Measurements from ENCODE around the gene NPC1. TPM values are rescaled to one million over a fixed set of nuclear protein-coding genes. Genes with fewer than 3 reads are reported as not detected.
"Not testable (repeated sequence)": the region's sequence is repeated elsewhere in the genome, so short reads cannot be mapped to it uniquely, and the experiment has no call there.

Gene NPC1
- total RNA-seq, 2 donors from 2014 or later, result 29.9 to 32.3 TPM

GRCh38 chr18:23560186-23560585, 26.1 kb downstream of the NPC1 start:
- Histone ChIP-seq H3K9me3 (no peaks in the 10 kb centered on the region), H3K4me1 (no peaks in the 10 kb centered on the region), H3K9ac (ENCODE audit: low read depth in 2 of 2, low read length in 2 of 2) (no peak overlapping the region), H3K27me3 (no peaks in the 10 kb centered on the region), H3K36me3 (peaks cover 17% of the 10 kb centered on the region), H3K27ac (no peak overlapping the region), H3K4me3 (no peak overlapping the region)
- TF ChIP-seq CTCF (IDR thresholded peaks at IDR 0.05), result no peak
- intact Hi-C loops (cut with DNase I), result no loop called here
- DNase-seq, result no peak

GRCh38 chr18:23557511-23557910, 28.8 kb downstream of the NPC1 start:
- H3K27ac ChIP-seq; H3K4me1 ChIP-seq; H3K9me3 ChIP-seq; DNase-seq; H3K4me3 ChIP-seq; H3K27me3 ChIP-seq; H3K9ac ChIP-seq (ENCODE audit: low read depth in 2 of 2, low read length in 2 of 2); intact Hi-C loops (cut with DNase I): not testable (repeated sequence)
- peaks cover 20% of the 10 kb centered on the region for H3K36me3 ChIP-seq

- Histone ChIP-seq H3K4me1 (no peaks in the 10 kb centered on the region), H3K9ac (ENCODE audit: low read depth in 2 of 2, low read length in 2 of 2) (no peak overlapping the region), H3K4me3 (no peak overlapping the region), H3K27me3 (no peaks in the 10 kb centered on the region), H3K9me3 (no peaks in the 10 kb centered on the region), H3K36me3 (peaks cover 20% of the 10 kb centered on the region), H3K27ac (no peak overlapping the region)
- intact Hi-C loops (cut with DNase I), result no loop called here
- no peak for DNase-seq
- TF ChIP-seq CTCF (IDR thresholded peaks at IDR 0.05), result no peak
Observed at GRCh38 chr18:23556145-23556780, 30.0 kb downstream of the NPC1 start.

GRCh38 chr18:23553887-23554286, 32.4 kb downstream of the NPC1 start:
- no peaks in the 10 kb centered on the region for H3K9me3 ChIP-seq
- intact Hi-C loops (cut with DNase I), result no loop called here
- no peak for DNase-seq
- H3K27me3 ChIP-seq, result no peaks in the 10 kb centered on the region
- no peaks in the 10 kb centered on the region for H3K4me1 ChIP-seq
- no peak overlapping the region for H3K4me3 ChIP-seq
- H3K27ac ChIP-seq, result no peak overlapping the region
- no peak overlapping the region for H3K9ac ChIP-seq (ENCODE audit: low read depth in 2 of 2, low read length in 2 of 2)
- no peak for TF ChIP-seq CTCF (IDR thresholded peaks at IDR 0.05)
- H3K36me3 ChIP-seq, result peaks cover 13% of the 10 kb centered on the region

- Histone ChIP-seq H3K9me3 (no peaks in the 10 kb centered on the region), H3K27ac (no peak overlapping the region), H3K9ac (ENCODE audit: low read depth in 2 of 2, low read length in 2 of 2) (no peak overlapping the region), H3K4me1 (no peaks in the 10 kb centered on the region), H3K36me3 (peaks cover 13% of the 10 kb centered on the region), H3K27me3 (no peaks in the 10 kb centered on the region), H3K4me3 (no peak overlapping the region)
- no peak for TF ChIP-seq CTCF (IDR thresholded peaks at IDR 0.05)
- intact Hi-C loops (cut with DNase I), result no loop called here
- no peak for DNase-seq
Observed at GRCh38 chr18:23552505-23552904, 33.8 kb downstream of the NPC1 start.

GRCh38 chr18:23551978-23552377, 34.3 kb downstream of the NPC1 start:
- no peak for TF ChIP-seq CTCF (IDR thresholded peaks at IDR 0.05)
- no peaks in the 10 kb centered on the region for H3K4me1 ChIP-seq
- peaks cover 13% of the 10 kb centered on the region for H3K36me3 ChIP-seq
- no peak overlapping the region for H3K27ac ChIP-seq
- H3K27me3 ChIP-seq, result no peaks in the 10 kb centered on the region
- no peak overlapping the region for H3K4me3 ChIP-seq
- H3K9ac ChIP-seq (ENCODE audit: low read depth in 2 of 2, low read length in 2 of 2), result no peak overlapping the region
- intact Hi-C loops (cut with DNase I), result no loop called here
- no peak for DNase-seq
- no peaks in the 10 kb centered on the region for H3K9me3 ChIP-seq

Data from colonic mucosa (tissue), 4 donors.